GM13977 (cell line): ENCODE measurements around the gene ABHD8.
"Not testable (repeated sequence)": the region's sequence is repeated elsewhere in the genome, so short reads cannot be mapped to it uniquely, and the experiment has no call there.

ENCODE experiments used
- DNase-seq: peaks from one replicate; pipeline ENCODE4 v3.0.0; 2012; ENCODE audit warnings: low spot score
- in situ Hi-C: fragments of 300-500 bp; cut with MboI; formaldehyde crosslinking; loops from one replicate; pipeline ENCODE4 v1.12.0; 2022; ENCODE audit warnings: low sequenced_read_pairs, low pct_unique_long_range_greater_than_20kb, mixed read lengths, inconsistent platforms; ENCODE audit not compliant: unreplicated experiment
- TF ChIP-seq, protein P1 (sequence below): IDR thresholded peaks from 2 replicates; pipeline ENCODE4 v1.5.1; 2012; ENCODE audit warnings: mild to moderate bottlenecking, control low read depth; ENCODE audit not compliant: insufficient read depth; ENCODE audit errors: extremely low read depth, missing control alignments

The ABHD8 gene

GRCh38 chr19:17275441-17276175 is 27.6 kb downstream of the ABHD8 start:
- no peak for DNase-seq
- TF ChIP-seq, protein P1, sequence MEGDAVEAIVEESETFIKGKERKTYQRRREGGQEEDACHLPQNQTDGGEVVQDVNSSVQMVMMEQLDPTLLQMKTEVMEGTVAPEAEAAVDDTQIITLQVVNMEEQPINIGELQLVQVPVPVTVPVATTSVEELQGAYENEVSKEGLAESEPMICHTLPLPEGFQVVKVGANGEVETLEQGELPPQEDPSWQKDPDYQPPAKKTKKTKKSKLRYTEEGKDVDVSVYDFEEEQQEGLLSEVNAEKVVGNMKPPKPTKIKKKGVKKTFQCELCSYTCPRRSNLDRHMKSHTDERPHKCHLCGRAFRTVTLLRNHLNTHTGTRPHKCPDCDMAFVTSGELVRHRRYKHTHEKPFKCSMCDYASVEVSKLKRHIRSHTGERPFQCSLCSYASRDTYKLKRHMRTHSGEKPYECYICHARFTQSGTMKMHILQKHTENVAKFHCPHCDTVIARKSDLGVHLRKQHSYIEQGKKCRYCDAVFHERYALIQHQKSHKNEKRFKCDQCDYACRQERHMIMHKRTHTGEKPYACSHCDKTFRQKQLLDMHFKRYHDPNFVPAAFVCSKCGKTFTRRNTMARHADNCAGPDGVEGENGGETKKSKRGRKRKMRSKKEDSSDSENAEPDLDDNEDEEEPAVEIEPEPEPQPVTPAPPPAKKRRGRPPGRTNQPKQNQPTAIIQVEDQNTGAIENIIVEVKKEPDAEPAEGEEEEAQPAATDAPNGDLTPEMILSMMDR = no peak
- in situ Hi-C loops = no loop called here

DNA sequence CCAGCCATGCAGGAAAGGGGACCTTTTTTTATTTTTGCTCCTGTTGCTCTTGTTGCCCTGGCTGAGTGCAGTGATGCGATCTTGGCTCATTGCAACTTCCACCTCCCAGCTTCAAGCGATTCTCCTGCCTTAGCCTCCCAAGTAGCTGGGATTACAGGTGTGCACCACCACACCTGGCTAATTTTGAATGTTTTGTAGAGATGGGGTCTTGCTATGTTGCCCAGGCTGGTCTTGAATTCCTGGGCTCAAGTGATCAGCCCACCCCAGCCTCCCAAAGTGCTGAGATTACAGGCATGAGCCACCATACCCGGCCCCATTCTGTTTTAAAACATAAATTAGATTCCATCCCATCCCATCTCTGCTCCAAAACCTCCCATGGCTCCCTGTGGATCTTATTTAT is 28.3 kb downstream of the ABHD8 start:
- in situ Hi-C loops, DNase-seq: not testable (repeated sequence)

DNA sequence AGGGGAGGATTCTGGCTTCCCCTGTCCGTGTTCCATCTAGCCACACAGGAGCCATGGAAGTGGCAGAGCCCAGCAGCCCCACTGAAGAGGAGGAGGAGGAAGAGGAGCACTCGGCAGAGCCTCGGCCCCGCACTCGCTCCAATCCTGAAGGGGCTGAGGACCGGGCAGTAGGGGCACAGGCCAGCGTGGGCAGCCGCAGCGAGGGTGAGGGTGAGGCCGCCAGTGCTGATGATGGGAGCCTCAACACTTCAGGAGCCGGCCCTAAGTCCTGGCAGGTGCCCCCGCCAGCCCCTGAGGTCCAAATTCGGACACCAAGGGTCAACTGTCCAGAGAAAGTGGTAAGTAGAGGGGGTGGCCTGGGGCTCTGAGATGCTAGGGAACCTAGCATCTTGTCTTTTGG is 34.5 kb downstream of the ABHD8 start:
- no peak for DNase-seq
- in situ Hi-C loops = no loop called here
- TF ChIP-seq, protein P1 = no peak

DNA sequence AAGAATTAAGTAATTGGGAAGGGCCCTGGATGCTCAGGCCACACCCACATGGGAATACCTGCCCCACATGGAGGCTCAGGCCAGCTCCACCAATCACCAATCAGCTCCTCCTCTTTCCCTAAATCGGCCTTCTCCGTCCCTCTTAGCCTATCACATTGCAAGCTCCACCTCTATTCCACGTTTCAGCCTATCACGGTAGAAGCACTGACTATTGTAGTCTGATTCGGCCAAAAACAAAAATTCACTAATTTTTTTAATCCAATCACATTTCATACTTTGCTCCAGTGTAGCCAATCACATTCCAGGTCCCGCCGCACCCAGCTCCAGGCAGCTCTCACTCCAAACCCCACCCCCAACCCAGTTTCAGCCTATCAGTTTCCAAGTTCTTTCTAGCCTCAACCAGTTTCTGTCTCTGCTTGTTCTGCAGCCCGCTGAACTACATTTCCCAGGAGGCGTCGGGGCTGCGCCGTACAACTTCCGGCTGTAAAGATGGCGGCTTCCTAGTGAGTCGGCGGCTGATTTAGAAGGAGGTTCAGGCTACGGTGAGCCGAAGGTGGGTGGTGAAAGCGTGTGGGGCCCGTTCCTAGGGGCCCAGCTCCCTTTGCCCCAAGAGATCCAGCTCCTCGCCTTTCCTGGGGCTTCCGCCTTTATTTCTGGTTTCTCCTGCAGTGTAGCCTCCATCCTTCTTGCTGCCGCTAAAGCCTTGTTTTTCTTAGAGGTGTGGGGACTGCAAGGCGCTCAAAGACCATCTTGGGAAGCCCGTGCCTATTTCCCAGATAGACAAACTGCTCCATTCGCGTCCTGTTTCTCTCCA is 36.0 kb downstream of the ABHD8 start, which contains the start of gene BABAM1:
Gene BABAM1 (plus strand): TSS at position 469 of the 814 bp plus-strand sequence. CDS start 1,364 bp downstream, outside the sequence.
- TF ChIP-seq, protein P1 = no peak
- DNase-seq = peak; percentile 99
- in situ Hi-C loops = no loop called here

DNA sequence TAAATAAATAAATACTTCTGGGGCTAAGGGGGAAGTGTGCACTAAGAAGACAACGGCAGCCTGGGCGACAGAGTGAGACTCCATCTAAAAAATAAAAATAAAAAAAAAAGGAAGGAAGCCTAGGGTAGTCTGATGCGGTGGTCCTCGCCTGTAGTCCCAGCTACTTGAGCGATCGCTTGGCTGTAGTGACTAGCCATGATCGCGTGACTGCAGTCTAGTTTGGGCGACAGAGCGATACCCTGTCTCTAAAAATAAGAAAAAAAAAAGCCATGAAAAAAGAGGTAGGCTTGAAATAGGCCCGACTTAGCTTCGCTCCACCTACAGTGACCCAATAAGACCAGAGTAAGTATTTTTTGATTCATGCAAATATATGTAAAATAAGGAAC is 36.6 kb downstream of the ABHD8 start:
- DNase-seq = no peak
- in situ Hi-C loops = no loop called here

DNA sequence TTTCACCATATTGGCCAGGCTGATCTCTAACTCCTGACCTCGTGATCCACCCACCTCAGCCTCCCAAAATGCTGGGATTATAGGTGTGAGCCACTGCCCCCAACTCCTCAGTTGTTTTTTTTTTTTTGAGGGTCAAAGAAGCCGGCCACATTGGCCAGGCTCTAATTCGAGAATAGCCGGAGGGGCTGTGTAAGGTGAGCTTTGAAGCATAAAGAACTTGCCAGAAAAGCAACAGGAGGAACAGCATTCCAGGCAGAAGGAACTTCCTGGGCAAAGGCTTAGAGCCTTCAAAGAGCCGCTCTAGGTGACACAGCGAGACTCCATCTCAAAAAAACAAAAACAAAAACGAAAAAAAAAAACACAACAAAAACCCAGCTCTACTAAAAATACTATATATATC is 37.2 kb downstream of the ABHD8 start:
- TF ChIP-seq, protein P1 = no peak
- in situ Hi-C loops = no loop called here
- DNase-seq = no peak

More for the DNA sequence above, 36.6 kb downstream of the ABHD8 start:
- TF ChIP-seq, protein P1 = no peak

GRCh38 chr19:17264641-17264979 is 38.6 kb downstream of the ABHD8 start, which contains the start of gene USHBP1:
Gene USHBP1 (minus strand): TSS chr19:17264745. CDS start chr19:17264299, 446 bp downstream.
- TF ChIP-seq, protein P1 = no peak
- in situ Hi-C loops = no loop called here
- no peak for DNase-seq
